Lower leg skin (tissue), 3 donors: ENCODE data around the gene B3GNT2.

Experiments
- CTCF ChIP-seq, 3 donors: fragments of 450-650 bp; IDR thresholded peaks; one replicate each; pipeline ENCODE4 v1.5.1; 2016; ENCODE audit warnings: antibody characterized with exemption in 3 of 3, mild to moderate bottlenecking in 3 of 3, moderate library complexity in 2 of 3
- POLR2A ChIP-seq, 2 donors: fragments of 450-650 bp; IDR thresholded peaks; one replicate each; pipeline ENCODE4 v1.6.1; 2016 to 2017; ENCODE audit warnings: antibody characterized with exemption in 2 of 2, mild to moderate bottlenecking in 1 of 2, moderate library complexity in 1 of 2

- no peak for TF ChIP-seq CTCF (IDR thresholded peaks at IDR 0.05)
- TF ChIP-seq POLR2A (IDR thresholded peaks at IDR 0.05) = no peak
These were observed 40.6 kb downstream of the B3GNT2 start for GRCh38 chr2:62236499-62236898.
